Stimulated activated CD4-positive, alpha-beta T cell treated with anti-CD3 and anti-CD28 coated beads, Interleukin-2, amount 100 ng/mL, for 4 hours (primary cell): ENCODE data around the gene MTIF2.
"Not testable (repeated sequence)": the region's sequence is repeated elsewhere in the genome, so short reads cannot be mapped to it uniquely, and the experiment has no call there.

Experiments
- DNase-seq: peaks from one replicate; pipeline ENCODE4 v3.0.0-alpha.2; 2020; ENCODE audit warnings: low read depth

MTIF2 gene

DNA sequence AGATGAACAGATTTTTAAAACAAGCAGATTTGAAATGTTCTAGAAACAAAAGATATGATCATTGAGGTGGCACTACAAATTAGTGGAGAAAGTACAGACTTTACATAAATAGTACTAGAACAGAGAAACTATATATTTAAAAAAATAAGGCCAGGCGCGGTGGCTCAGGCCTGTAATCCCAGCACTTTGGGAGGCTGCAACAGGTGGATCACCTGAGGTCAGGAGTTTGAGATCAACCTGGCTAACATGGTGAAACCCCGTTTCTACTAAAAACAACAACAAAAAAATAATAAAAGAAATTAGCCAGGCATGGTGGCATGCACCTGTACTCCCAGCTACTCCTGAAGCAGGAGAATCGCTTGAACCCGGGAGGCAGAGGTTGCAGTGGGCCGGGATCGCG, 82.2 kb downstream of the MTIF2 start:
- DNase-seq, result not testable (repeated sequence)
